GM23338 (cell line): Measurements from ENCODE around the gene RASSF7.

Experiments
- CREB1 ChIP-seq: fragments of 250-450 bp; sonication (Bioruptor Pico); IDR thresholded peaks from 2 replicates; pipeline ENCODE4 v1.5.0; 2020; ENCODE audit warnings: low read depth, mild to moderate bottlenecking, moderate library complexity
- TF ChIP-seq, protein P1 (sequence below): IDR thresholded peaks from one replicate; pipeline ENCODE4 v1.6.1; 2018; ENCODE audit warnings: antibody characterized with exemption; ENCODE audit not compliant: unreplicated experiment
- TF ChIP-seq, protein P2 (sequence below), 2 experiments: fragments of 200-600 bp in 1 of 2; sonication (generic) in 1 of 2; conservative IDR thresholded peaks; 2 replicates each; pipeline versions ENCODE4 v1.5.1 to v1.6.1; 2016 to 2017; ENCODE audit warnings: antibody characterized with exemption in 2 of 2, low read depth in 2 of 2, mild to moderate bottlenecking in 2 of 2, moderate library complexity in 1 of 2

GRCh38 chr11:581342-581741, 20.6 kb downstream of the RASSF7 start:
- TF ChIP-seq, protein P1, sequence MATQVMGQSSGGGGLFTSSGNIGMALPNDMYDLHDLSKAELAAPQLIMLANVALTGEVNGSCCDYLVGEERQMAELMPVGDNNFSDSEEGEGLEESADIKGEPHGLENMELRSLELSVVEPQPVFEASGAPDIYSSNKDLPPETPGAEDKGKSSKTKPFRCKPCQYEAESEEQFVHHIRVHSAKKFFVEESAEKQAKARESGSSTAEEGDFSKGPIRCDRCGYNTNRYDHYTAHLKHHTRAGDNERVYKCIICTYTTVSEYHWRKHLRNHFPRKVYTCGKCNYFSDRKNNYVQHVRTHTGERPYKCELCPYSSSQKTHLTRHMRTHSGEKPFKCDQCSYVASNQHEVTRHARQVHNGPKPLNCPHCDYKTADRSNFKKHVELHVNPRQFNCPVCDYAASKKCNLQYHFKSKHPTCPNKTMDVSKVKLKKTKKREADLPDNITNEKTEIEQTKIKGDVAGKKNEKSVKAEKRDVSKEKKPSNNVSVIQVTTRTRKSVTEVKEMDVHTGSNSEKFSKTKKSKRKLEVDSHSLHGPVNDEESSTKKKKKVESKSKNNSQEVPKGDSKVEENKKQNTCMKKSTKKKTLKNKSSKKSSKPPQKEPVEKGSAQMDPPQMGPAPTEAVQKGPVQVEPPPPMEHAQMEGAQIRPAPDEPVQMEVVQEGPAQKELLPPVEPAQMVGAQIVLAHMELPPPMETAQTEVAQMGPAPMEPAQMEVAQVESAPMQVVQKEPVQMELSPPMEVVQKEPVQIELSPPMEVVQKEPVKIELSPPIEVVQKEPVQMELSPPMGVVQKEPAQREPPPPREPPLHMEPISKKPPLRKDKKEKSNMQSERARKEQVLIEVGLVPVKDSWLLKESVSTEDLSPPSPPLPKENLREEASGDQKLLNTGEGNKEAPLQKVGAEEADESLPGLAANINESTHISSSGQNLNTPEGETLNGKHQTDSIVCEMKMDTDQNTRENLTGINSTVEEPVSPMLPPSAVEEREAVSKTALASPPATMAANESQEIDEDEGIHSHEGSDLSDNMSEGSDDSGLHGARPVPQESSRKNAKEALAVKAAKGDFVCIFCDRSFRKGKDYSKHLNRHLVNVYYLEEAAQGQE: no peak
- no peak for TF ChIP-seq CREB1 (CRISPR knock-in tag)
- TF ChIP-seq, protein P2, sequence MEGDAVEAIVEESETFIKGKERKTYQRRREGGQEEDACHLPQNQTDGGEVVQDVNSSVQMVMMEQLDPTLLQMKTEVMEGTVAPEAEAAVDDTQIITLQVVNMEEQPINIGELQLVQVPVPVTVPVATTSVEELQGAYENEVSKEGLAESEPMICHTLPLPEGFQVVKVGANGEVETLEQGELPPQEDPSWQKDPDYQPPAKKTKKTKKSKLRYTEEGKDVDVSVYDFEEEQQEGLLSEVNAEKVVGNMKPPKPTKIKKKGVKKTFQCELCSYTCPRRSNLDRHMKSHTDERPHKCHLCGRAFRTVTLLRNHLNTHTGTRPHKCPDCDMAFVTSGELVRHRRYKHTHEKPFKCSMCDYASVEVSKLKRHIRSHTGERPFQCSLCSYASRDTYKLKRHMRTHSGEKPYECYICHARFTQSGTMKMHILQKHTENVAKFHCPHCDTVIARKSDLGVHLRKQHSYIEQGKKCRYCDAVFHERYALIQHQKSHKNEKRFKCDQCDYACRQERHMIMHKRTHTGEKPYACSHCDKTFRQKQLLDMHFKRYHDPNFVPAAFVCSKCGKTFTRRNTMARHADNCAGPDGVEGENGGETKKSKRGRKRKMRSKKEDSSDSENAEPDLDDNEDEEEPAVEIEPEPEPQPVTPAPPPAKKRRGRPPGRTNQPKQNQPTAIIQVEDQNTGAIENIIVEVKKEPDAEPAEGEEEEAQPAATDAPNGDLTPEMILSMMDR (conservative IDR thresholded peaks at IDR 0.05; ENCODE audit: low read depth in 2 of 2): no peak
